Measurements from ENCODE around the gene NAMPT.

DNA sequence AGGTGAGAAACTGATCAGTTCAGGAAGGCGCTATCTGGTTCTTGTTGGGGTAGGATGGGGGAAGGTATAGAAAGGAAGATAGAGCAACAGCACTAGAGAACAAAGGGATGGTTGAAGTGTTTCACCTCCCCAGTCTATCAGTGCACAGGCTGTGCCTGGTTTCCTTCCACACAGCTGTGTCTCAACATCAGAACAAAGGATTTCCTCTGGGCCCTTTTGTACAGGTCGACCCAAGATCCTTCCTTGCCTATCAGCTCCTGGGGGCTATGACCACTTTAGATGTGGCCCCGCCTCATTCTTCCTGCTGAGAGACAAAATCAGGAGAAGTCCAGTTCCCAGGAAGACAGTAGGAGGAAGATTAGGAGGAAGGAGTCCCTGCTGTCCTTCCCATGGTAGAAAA lies 65.6 kb downstream of the NAMPT start:
- TF ChIP-seq, protein P1, sequence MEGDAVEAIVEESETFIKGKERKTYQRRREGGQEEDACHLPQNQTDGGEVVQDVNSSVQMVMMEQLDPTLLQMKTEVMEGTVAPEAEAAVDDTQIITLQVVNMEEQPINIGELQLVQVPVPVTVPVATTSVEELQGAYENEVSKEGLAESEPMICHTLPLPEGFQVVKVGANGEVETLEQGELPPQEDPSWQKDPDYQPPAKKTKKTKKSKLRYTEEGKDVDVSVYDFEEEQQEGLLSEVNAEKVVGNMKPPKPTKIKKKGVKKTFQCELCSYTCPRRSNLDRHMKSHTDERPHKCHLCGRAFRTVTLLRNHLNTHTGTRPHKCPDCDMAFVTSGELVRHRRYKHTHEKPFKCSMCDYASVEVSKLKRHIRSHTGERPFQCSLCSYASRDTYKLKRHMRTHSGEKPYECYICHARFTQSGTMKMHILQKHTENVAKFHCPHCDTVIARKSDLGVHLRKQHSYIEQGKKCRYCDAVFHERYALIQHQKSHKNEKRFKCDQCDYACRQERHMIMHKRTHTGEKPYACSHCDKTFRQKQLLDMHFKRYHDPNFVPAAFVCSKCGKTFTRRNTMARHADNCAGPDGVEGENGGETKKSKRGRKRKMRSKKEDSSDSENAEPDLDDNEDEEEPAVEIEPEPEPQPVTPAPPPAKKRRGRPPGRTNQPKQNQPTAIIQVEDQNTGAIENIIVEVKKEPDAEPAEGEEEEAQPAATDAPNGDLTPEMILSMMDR (IDR thresholded peaks at IDR 0.05) = no peak
- no peak for TF ChIP-seq POLR2A (IDR thresholded peaks at IDR 0.05)

All from heart left ventricle (tissue), 13 donors.